Fibroblast of villous mesenchyme (primary cell): Measurements from ENCODE around the gene ENTREP1. TPM values are rescaled to one million over a fixed set of nuclear protein-coding genes. Genes with fewer than 3 reads are reported as not detected.
A peak's percentile ranks its signal among the peaks of the same experiment; 100 is the strongest.
"Not testable (repeated sequence)": the region's sequence is repeated elsewhere in the genome, so short reads cannot be mapped to it uniquely, and the experiment has no call there.

Experiments
- DNase-seq: peaks from one replicate; pipeline ENCODE4 v3.0.0-alpha.2; 2010; ENCODE audit warnings: low read depth
- H3K4me3 ChIP-seq: 2 replicates; pipeline ENCODE4 v1.5.1; 2011; ENCODE audit warnings: low read depth, mild to moderate bottlenecking, low read length
- CTCF ChIP-seq: IDR thresholded peaks from 2 replicates; pipeline ENCODE4 v1.5.1; 2012; ENCODE audit warnings: low read depth, mild to moderate bottlenecking, low read length; ENCODE audit not compliant: insufficient read depth
- total RNA-seq: library from RNA; depleted of rRNA; stranded (reverse); fragments of >200 nt; gene quantifications from 2 replicates; pipeline ENCODE4 v1.2.3, GENCODE V29; 2012

ENTREP1 gene
- total RNA-seq, 1 donor, result not detected

DNA sequence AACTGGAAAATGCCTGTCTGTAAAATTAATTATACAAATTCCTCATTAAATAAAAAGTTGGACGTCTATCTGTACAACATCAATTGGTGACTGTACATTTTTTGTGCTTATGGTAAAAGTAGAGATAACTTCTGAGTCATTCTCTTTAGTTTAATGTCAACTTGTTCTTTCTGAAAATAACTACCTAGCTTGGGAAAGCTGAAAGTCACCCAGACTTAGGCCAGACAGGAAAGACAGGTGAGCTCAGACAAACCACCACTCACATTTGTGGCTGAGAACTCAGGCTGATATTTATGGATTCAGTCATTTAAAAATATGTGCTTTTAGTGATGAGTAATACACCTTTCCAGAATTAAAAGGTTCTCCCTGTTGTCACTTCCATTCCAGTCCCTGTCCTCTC, 31.9 kb upstream of the ENTREP1 start:
- no peak for DNase-seq
- no peak overlapping the region for H3K4me3 ChIP-seq
- TF ChIP-seq CTCF, result no peak

DNA sequence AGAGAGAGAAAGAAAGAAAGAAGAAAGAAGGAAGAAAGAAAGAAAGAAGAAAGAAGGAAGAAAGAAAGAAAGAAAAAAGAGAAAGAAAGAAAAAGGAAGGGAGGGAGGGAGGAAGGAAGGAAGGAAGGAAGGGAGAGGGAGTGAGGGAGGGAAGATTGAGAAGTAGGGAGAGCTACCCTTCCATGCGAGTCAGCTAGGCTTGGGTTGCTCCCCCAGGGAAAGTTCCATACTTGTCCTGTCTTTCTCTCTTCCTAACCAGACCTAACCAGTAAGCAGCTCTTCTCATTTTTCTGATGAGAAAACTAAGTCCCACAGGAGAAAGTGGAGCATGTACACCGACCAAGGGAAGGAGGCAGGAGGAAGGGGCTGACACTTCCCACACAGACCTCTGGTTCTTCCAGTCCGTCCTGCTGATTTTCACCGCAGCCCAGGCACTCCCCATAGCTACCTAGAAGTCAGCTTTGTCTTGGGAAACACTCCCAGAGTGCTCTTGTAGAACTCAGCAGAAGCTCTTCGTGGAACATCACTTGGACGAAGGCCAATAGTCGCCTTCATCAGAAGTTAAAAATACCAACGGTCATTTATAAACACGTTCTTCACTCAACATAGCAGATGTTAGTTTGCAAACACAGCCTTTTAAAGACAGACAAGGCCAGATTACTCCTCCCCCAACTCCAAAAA, 29.0 kb upstream of the ENTREP1 start:
- no peak for TF ChIP-seq CTCF
- peak; percentile 37 for DNase-seq
- no peak overlapping the region for H3K4me3 ChIP-seq

GRCh38 chr9:69297300-69297980, 27.6 kb upstream of the ENTREP1 start:
- no peak overlapping the region for H3K4me3 ChIP-seq
- no peak for TF ChIP-seq CTCF
- DNase-seq, result no peak

GRCh38 chr9:69299315-69299714, 25.7 kb upstream of the ENTREP1 start:
- TF ChIP-seq CTCF, result no peak
- no peak overlapping the region for H3K4me3 ChIP-seq
- no peak for DNase-seq

- no peak for TF ChIP-seq CTCF
- H3K4me3 ChIP-seq, result no peak overlapping the region
- no peak for DNase-seq
Observed at GRCh38 chr9:69299826-69300225, 25.2 kb upstream of the ENTREP1 start.

DNA sequence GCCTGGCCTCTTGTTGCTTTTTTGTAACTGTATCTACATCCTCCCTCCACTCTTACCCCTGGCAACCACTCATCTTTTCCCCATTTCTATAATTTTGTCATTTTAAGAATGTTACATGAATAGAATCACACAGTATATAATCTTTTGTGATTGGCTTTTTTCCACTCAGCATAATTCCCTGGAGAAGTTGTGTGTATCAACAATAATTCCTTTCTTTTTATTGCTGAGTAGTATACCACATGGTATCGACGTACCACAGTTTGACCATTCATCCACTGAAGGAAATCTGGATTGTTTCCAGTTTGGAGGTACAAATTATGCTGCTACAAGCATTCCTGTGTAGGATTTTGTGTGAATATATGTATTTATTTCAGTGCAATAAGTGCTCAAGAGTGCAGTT, 21.7 kb upstream of the ENTREP1 start:
- DNase-seq, result no peak
- no peak for TF ChIP-seq CTCF
- no peak overlapping the region for H3K4me3 ChIP-seq

DNA sequence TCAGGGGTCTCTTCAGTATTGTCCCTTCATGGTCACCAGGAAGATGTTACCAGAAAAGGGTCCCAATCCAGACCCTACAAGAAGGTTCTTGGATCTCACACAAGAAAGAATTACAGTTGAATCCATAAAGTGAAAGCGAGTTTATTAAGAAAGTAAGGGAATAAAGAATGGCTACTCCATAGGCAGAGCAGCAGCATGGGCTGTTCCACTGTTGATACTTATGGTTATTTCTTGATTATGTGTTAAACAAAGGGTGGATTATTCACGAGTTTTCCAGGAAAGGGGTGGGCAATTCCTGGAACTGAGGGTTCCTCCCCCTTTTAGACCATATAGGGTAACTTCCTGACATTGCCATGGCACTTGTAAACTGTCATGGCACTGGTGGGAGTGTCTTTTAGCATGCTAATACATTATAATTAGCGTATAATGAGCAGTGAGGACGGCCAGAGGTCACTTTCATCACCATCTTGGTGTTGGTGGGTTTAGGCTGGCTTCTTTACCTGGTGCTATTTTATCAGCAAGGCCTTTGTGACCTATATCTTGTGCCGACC, 18.0 kb upstream of the ENTREP1 start:
- DNase-seq, H3K4me3 ChIP-seq: not testable (repeated sequence)
